ENCODE results near the gene BTRC. TPM values are rescaled to one million over a fixed set of nuclear protein-coding genes. Genes with fewer than 3 reads are reported as not detected.
"Not testable (repeated sequence)": the region's sequence is repeated elsewhere in the genome, so short reads cannot be mapped to it uniquely, and the experiment has no call there.

The BTRC gene
- total and polyA plus RNA-seq, 10 of the 15 experiments (the other 5 are each of a cell fraction or from before 2014, with no cell fraction given) = 2.2 to 18.6 (median 8.6) TPM

DNA sequence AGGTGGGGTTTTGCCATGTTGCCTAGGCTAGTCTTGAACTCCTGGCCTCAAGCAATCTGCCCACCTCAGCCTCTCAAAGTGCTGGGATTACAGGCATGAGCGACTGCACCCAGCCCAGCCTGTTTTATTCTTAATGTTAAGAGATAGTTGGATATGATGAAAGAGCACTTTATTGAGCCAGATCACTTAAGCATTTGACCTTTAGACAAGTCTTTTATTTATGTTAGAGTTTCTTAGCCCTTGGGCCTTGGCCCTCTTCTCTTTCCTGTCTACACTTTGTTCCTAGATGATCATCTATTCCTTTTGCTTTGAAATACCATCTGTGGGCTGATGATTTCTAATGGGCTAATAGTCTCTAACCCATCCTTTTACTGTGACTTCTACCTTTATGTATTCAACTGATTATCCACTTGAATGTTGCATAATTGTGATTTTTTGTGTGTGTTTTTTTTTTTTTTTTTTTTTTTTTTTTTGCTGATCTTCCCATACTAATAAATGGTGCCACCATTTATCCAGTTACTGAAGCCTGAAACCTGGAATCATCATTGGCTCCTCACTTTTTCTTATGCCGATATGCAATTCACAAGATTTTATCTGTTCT is 34.8 kb downstream of the BTRC start (continued):
- TF ChIP-seq, protein P1, sequence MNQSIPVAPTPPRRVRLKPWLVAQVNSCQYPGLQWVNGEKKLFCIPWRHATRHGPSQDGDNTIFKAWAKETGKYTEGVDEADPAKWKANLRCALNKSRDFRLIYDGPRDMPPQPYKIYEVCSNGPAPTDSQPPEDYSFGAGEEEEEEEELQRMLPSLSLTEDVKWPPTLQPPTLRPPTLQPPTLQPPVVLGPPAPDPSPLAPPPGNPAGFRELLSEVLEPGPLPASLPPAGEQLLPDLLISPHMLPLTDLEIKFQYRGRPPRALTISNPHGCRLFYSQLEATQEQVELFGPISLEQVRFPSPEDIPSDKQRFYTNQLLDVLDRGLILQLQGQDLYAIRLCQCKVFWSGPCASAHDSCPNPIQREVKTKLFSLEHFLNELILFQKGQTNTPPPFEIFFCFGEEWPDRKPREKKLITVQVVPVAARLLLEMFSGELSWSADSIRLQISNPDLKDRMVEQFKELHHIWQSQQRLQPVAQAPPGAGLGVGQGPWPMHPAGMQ (IDR thresholded peaks at IDR 0.05; ENCODE audit: borderline replicate concordance) = no peak

DNA sequence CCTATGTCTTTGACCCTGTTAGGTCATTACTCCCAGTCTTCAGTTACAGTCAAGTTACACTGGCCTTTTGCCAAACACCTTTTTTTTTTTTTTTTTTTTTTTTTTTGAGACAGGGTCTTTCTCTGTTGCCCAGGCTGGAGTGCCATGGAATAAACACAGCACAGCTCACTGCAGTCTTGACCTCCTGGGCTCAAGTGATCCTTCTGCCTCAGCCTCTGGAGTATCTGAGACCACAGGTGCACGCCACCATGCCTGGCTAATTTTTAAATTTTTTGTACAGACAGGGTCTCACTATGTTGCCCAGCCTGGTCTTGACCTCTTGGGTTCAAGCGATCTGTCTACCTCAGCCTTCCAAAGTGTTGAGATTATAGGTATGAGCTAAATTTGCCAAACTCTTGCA is 35.6 kb downstream of the BTRC start:
- CTCF ChIA-PET = interaction anchor here (0.8 to 1.5 kb wide), 2 partner anchors 17 to 147 kb away, joined by 3 to 4 read pairs; no protein-coding TSS in a partner anchor
- RAD21 ChIA-PET (ENCODE audit: unreplicated experiment) = not testable (repeated sequence)

DNA sequence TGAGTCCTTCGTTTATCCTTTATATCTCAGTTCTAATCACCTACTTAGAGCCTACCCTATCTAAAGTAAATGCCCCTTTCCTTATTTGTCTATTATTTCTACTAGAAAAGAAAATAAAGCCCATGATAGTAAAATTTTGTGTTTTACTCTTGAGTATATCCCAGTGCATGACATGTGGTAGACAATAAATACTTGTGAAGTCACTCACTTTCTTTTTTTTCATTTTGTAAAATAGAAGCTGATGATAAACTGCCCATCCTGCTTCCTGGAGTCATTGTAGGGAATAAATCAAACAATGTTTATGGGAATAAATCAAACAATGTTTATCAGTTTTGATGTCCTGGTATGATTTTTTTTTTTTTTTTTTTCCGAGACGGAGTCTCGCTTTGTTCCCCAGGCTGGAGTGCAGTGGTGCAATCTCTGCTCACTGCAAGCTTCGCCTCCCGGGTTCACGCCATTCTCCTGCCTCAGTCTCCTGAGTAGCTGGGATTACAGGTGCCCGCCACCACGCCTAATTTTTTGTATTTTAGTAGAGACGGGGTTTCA is 36.1 kb downstream of the BTRC start:
- Histone ChIP-seq H3K4me2 (ENCODE audit: control insufficient read depth, insufficient read depth) (no peak overlapping the region), H3K79me2 (ENCODE audit: control insufficient read depth, insufficient read depth, low read length) (no peaks in the 10 kb centered on the region), H3K4me1 (ENCODE audit: control insufficient read depth, insufficient read depth, low read length) (no peaks in the 10 kb centered on the region), H3K27me3 (replicated peaks in 1 of 2; ENCODE audit: control insufficient read depth in 2 of 2, insufficient read depth in 2 of 2, low read length in 1 of 2) (no peaks in the 10 kb centered on the region), H3K4me3 (no peak overlapping the region), H3K27ac (ENCODE audit: control insufficient read depth, insufficient read depth) (no peak overlapping the region), H3K36me3 (ENCODE audit: control insufficient read depth in 2 of 2, insufficient read depth in 2 of 2, low read length in 1 of 2) (no peaks in the 10 kb centered on the region), H2AFZ (ENCODE audit: control insufficient read depth, low read depth, low read length) (no peak overlapping the region), H4K20me1 (ENCODE audit: control insufficient read depth, insufficient read depth) (no peaks in the 10 kb centered on the region), H3K9ac (ENCODE audit: control insufficient read depth, insufficient read depth, low read length) (no peak overlapping the region), H3K9me3 (replicated peaks; ENCODE audit: control insufficient read depth, insufficient read depth, low read length) (no peaks in the 10 kb centered on the region)
- SMC1A ChIA-PET (ENCODE audit: uncharacterized antibody, unreplicated experiment) = interaction anchor here (1.0 kb wide), 1 partner anchor 157 kb away, joined by 3 read pairs; no protein-coding TSS in a partner anchor
- 89% methylated on average over 4 of the region's 10 CpGs for WGBS (ENCODE audit: insufficient coverage, insufficient replicate concordance, low lambda C conversion rate, missing lambda C conversion rate)
- CTCF ChIA-PET = interaction anchor here (0.7 to 1.5 kb wide), 2 partner anchors 18 to 368 kb away, joined by 3 to 4 read pairs; no protein-coding TSS in a partner anchor
- FAIRE-seq (no peak), ATAC-seq (no peak), DNase-seq (ENCODE audit: low read depth, low spot score) (no peak)
- TF ChIP-seq, protein P2, sequence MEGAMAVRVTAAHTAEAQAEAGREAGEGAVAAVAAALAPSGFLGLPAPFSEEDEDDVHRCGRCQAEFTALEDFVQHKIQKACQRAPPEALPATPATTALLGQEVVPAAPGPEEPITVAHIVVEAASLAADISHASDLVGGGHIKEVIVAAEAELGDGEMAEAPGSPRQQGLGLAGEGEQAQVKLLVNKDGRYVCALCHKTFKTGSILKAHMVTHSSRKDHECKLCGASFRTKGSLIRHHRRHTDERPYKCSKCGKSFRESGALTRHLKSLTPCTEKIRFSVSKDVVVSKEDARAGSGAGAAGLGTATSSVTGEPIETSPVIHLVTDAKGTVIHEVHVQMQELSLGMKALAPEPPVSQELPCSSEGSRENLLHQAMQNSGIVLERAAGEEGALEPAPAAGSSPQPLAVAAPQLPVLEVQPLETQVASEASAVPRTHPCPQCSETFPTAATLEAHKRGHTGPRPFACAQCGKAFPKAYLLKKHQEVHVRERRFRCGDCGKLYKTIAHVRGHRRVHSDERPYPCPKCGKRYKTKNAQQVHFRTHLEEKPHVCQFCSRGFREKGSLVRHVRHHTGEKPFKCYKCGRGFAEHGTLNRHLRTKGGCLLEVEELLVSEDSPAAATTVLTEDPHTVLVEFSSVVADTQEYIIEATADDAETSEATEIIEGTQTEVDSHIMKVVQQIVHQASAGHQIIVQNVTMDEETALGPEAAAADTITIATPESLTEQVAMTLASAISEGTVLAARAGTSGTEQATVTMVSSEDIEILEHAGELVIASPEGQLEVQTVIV (IDR thresholded peaks at IDR 0.05; ENCODE audit: borderline replicate concordance, partially characterized antibody) = no peak
- TF ChIP-seq MEF2A (IDR thresholded peaks at IDR 0.05; ENCODE audit: insufficient read depth, low read depth, low read length) (no peak), MYB (IDR thresholded peaks at IDR 0.05; ENCODE audit: borderline replicate concordance, low read depth, low read length) (no peak), PML (IDR thresholded peaks at IDR 0.05; ENCODE audit: low read length) (no peak), CREM (IDR thresholded peaks at IDR 0.05; ENCODE audit: low read depth) (no peak), HDAC2 (IDR thresholded peaks at IDR 0.05) (no peak)
- TF ChIP-seq, protein P3, sequence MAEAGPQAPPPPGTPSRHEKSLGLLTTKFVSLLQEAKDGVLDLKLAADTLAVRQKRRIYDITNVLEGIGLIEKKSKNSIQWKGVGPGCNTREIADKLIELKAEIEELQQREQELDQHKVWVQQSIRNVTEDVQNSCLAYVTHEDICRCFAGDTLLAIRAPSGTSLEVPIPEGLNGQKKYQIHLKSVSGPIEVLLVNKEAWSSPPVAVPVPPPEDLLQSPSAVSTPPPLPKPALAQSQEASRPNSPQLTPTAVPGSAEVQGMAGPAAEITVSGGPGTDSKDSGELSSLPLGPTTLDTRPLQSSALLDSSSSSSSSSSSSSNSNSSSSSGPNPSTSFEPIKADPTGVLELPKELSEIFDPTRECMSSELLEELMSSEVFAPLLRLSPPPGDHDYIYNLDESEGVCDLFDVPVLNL (IDR thresholded peaks at IDR 0.05; ENCODE audit: low read depth, low read length) = no peak
- intact Hi-C loops (cut with micrococcal nuclease; ENCODE audit: unreplicated experiment) = no loop called here
- RAD21 ChIA-PET (ENCODE audit: unreplicated experiment) = no interaction called here
- POLR2A ChIA-PET = interaction anchor here (0.7 kb wide), 1 partner anchor 221 kb away, joined by 4 read pairs; no protein-coding TSS in a partner anchor
- in situ Hi-C loops (cut with MboI) = no loop called here
- BruUV-seq (replicated peaks) = no TSS peak

More for the DNA sequence above, 35.6 kb downstream of the BTRC start:
- ChIA-PET POLR2A (interaction anchor here (0.6 to 0.7 kb wide), 3 partner anchors 11 to 220 kb away, joined by 3 to 10 read pairs (median 4); no protein-coding TSS in a partner anchor), SMC1A (ENCODE audit: uncharacterized antibody, unreplicated experiment) (interaction anchor here (1.0 kb wide), 1 partner anchor 157 kb away, joined by 3 read pairs; no protein-coding TSS in a partner anchor)
- FAIRE-seq; H3K4me1 ChIP-seq (ENCODE audit: control insufficient read depth, insufficient read depth, low read length); intact Hi-C loops (cut with micrococcal nuclease; ENCODE audit: unreplicated experiment); BruUV-seq (replicated peaks); H3K9me3 ChIP-seq (replicated peaks; ENCODE audit: control insufficient read depth, insufficient read depth, low read length); H3K4me2 ChIP-seq (ENCODE audit: control insufficient read depth, insufficient read depth); H3K27me3 ChIP-seq (replicated peaks in 1 of 2; ENCODE audit: control insufficient read depth in 2 of 2, insufficient read depth in 2 of 2, low read length in 1 of 2); H3K79me2 ChIP-seq (ENCODE audit: control insufficient read depth, insufficient read depth, low read length); H2AFZ ChIP-seq (ENCODE audit: control insufficient read depth, low read depth, low read length); H3K9ac ChIP-seq (ENCODE audit: control insufficient read depth, insufficient read depth, low read length); H3K27ac ChIP-seq (ENCODE audit: control insufficient read depth, insufficient read depth); H3K4me3 ChIP-seq; in situ Hi-C loops (cut with MboI); H3K36me3 ChIP-seq (ENCODE audit: control insufficient read depth in 2 of 2, insufficient read depth in 2 of 2, low read length in 1 of 2); ATAC-seq; H4K20me1 ChIP-seq (ENCODE audit: control insufficient read depth, insufficient read depth); DNase-seq (ENCODE audit: low read depth, low spot score): not testable (repeated sequence)
- WGBS (ENCODE audit: insufficient coverage, insufficient replicate concordance, low lambda C conversion rate, missing lambda C conversion rate) = 85% methylated on average over 2 of the region's 2 CpGs

All from GM12878 (cell line).